K562 (cell line): Measurements from ENCODE around the gene MSL3. TPM values are rescaled to one million over a fixed set of nuclear protein-coding genes. Genes with fewer than 3 reads are reported as not detected.

Experiments used
- ATAC-seq: fragments of 200-7000 bp; cut with Tn5 transposase; 3 replicates; pipeline ENCODE4 v1.9.1; 2020; ENCODE audit warnings: moderate library complexity
- BruUV-seq: library from RNA; stranded (reverse); fragments of 400-500 nt; replicated peaks from 2 replicates; lab custom pipeline; 2021; lab: Mats Ljungman, UMichigan
- CTCF ChIA-PET: fragments of 300-600 bp; formaldehyde crosslinking; extraction: SDS; loops from one replicate; lab custom pipeline; 2021; ENCODE audit warnings: low intra/inter-chr PET ratio; lab: Yijun Ruan, JAX
- POLR2A ChIA-PET: fragments of 300-600, 350-650 bp; sonication (Branson Sonifier 250); formaldehyde crosslinking; extraction: SDS; loops from one replicate; lab custom pipeline; 2021; ENCODE audit warnings: antibody characterized with exemption, inconsistent platforms; lab: Yijun Ruan, JAX
- DNase-seq, 4 experiments: peaks; one replicate each; pipeline versions ENCODE4 v3.0.0 to v3.0.0-alpha.2; 2011 to 2018; ENCODE audit warnings: low spot score in 3 of 4, mixed read lengths in 3 of 4; ENCODE audit errors: extremely low read depth in 1 of 4
- FAIRE-seq: peaks from 2 replicates; lab custom pipeline; 2011; peaks lifted over from hg19 to GRCh38; lab: Jason Lieb, UNC
- H2AFZ ChIP-seq: 2 replicates; pipeline ENCODE4 v1.6.0; 2011; ENCODE audit warnings: low read depth, low read length, control low read depth, inconsistent platforms
- H3K27ac ChIP-seq: fragments of 200-600 bp; 3 replicates; pipeline ENCODE4 v1.8.0; 2011; ENCODE audit warnings: low read depth, mild to moderate bottlenecking, control low read depth, inconsistent platforms, low read length, moderate library complexity, mixed read lengths; ENCODE audit errors: extremely low read depth
- H3K27me3 ChIP-seq, 2 experiments: fragments of 300-600 bp in 1 of 2; 2 replicates in 1 of 2; 3 replicates in 1 of 2; pipeline versions ENCODE4 v1.6.0 to v1.8.0; 2011; ENCODE audit warnings: inconsistent platforms in 2 of 2, low read length in 2 of 2, mild to moderate bottlenecking in 1 of 2, mixed read lengths in 1 of 2, moderate library complexity in 1 of 2; ENCODE audit not compliant: control insufficient read depth in 2 of 2, insufficient read depth in 2 of 2
- H3K36me3 ChIP-seq: fragments of 300-600 bp; 3 replicates; pipeline ENCODE4 v1.8.0; 2011; ENCODE audit warnings: mild to moderate bottlenecking, low read length, inconsistent platforms; ENCODE audit not compliant: control insufficient read depth, insufficient read depth
- H3K4me1 ChIP-seq, 2 experiments: fragments of 200-600 bp in 1 of 2; replicated peaks in 1 of 2; 2 replicates in 1 of 2; 3 replicates in 1 of 2; pipeline versions ENCODE4 v1.5.1 to v1.8.0; 2011; ENCODE audit warnings: inconsistent platforms in 2 of 2, low read length in 2 of 2, mild to moderate bottlenecking in 1 of 2, mixed read lengths in 1 of 2, moderate library complexity in 1 of 2; ENCODE audit not compliant: control insufficient read depth in 2 of 2, insufficient read depth in 2 of 2
- H3K4me2 ChIP-seq: 2 replicates; pipeline ENCODE4 v1.6.1; 2011; ENCODE audit warnings: low read length, control low read depth, inconsistent platforms, mixed read lengths; ENCODE audit not compliant: insufficient read depth
- H3K4me3 ChIP-seq: fragments of 200-600 bp; sonication (generic), shearing (Covaris generic); 2 replicates; pipeline ENCODE4 v1.5.1; 2016; ENCODE audit warnings: control low read depth, inconsistent platforms
- H3K79me2 ChIP-seq: fragments of 200-600 bp; 3 replicates; pipeline ENCODE4 v1.8.0; 2011; ENCODE audit warnings: low read length, inconsistent platforms; ENCODE audit not compliant: control insufficient read depth, insufficient read depth
- H3K9ac ChIP-seq, 2 experiments: 2 replicates each; pipeline versions ENCODE4 v1.6.0 to v1.6.1; 2011; ENCODE audit warnings: low read depth in 2 of 2, low read length in 2 of 2, control low read depth in 1 of 2, inconsistent platforms in 1 of 2, mild to moderate bottlenecking in 1 of 2, mixed read lengths in 1 of 2; ENCODE audit not compliant: insufficient read depth in 1 of 2
- H3K9me1 ChIP-seq: one replicate; pipeline ENCODE4 v1.6.0; 2011; ENCODE audit warnings: inconsistent platforms, mild to moderate bottlenecking, low read length, moderate library complexity; ENCODE audit not compliant: control insufficient read depth, insufficient read depth
- H3K9me3 ChIP-seq: replicated peaks from 2 replicates; pipeline ENCODE4 v1.5.1; 2011; ENCODE audit warnings: low read depth, low read length, inconsistent platforms; ENCODE audit not compliant: control insufficient read depth, insufficient read depth
- H4K20me1 ChIP-seq: replicated peaks from 2 replicates; pipeline ENCODE4 v1.6.1; 2011; ENCODE audit warnings: low read length, inconsistent platforms, mixed read lengths; ENCODE audit not compliant: control insufficient read depth, insufficient read depth
- FOXA1 ChIP-seq: fragments of 450-650 bp; IDR thresholded peaks from 2 replicates; pipeline ENCODE4 v1.6.1; 2016; ENCODE audit warnings: mild to moderate bottlenecking, borderline replicate concordance
- NFIX ChIP-seq: fragments of 250-450 bp; sonication (Bioruptor Pico); IDR thresholded peaks from 2 replicates; pipeline ENCODE4 v1.4.0; 2020; ENCODE audit warnings: low read depth, mild to moderate bottlenecking, moderate library complexity
- SNRNP70 ChIP-seq: fragments of 200-400 bp; formaldehyde crosslinking; optimal IDR thresholded peaks from 2 replicates; pipeline ENCODE3; 2017; ENCODE audit warnings: low read depth, low read length
- ZNF121 ChIP-seq: sonication (generic); formaldehyde crosslinking; conservative IDR thresholded peaks from 2 replicates; pipeline ENCODE4 v1.8.0; 2022; ENCODE audit warnings: missing genetic modification reagents
- ZNF740 ChIP-seq, 3 experiments: fragments of 200-800 bp in 1 of 3; sonication (Bioruptor generic) in 1 of 3; sonication (generic) in 1 of 3; formaldehyde crosslinking in 1 of 3; IDR thresholded peaks; 2 replicates each; pipeline versions ENCODE4 v1.6.1 to v1.8.0; 2016 to 2022; ENCODE audit warnings: mild to moderate bottlenecking in 2 of 3, missing compliant biosample characterization in 2 of 3, missing genetic modification characterization in 2 of 3, missing genetic modification reagents in 1 of 3
- WGBS: fragments of 100-300 bp; shearing (Covaris generic); methylation state at CpG from one replicate; pipeline ENCODE4 v1.1.6; 2016; ENCODE audit warnings: low coverage, mixed read lengths; ENCODE audit not compliant: insufficient coverage; ENCODE audit errors: missing lambda C conversion rate; 5-methylcytosine and 5-hydroxymethylcytosine counted together
- in situ Hi-C: fragments of 300-500 bp; cut with MboI; formaldehyde crosslinking; loops from 4 replicates; pipeline ENCODE4 v1.15.0; 2018; ENCODE audit warnings: inconsistent platforms, mixed read lengths
- intact Hi-C: fragments of 100-400 bp; cut with micrococcal nuclease; formaldehyde crosslinking; loops from 2 replicates; pipeline ENCODE4 v1.14.2; 2022
- polyA plus RNA-seq, 8 experiments: library from polyadenylated mRNA; depleted of rRNA in 4 of 8; stranded (reverse) in 5 of 8; unstranded in 3 of 8; fragments of >200 nt; fragmentation: Nextera tagmentation in 2 of 8; fragmentation: Illumina TruSeq in 1 of 8; extraction: Ambion mirVana in 2 of 8; extraction: Trizol in 1 of 8; gene quantifications; 2 replicates each; pipeline versions ENCODE4 v1.2.1 to v1.2.3, GENCODE V29; 2011 to 2014; ENCODE audit warnings: inconsistent platforms in 1 of 8, missing spikeins in 1 of 8
- total RNA-seq, 7 experiments: library from RNA; depleted of rRNA in 6 of 7; stranded (reverse); fragments of >200 nt in 6 of 7; fragmentation: Illumina TruSeq in 2 of 7; extraction: Trizol in 2 of 7; gene quantifications; 2 replicates each; pipeline versions ENCODE4 v1.2.1 to v1.2.3, GENCODE V29; 2011 to 2021; ENCODE audit warnings: low replicate concordance in 1 of 7

MSL3 gene
- total and polyA plus RNA-seq, 9 of the 15 experiments (the other 6 are each of a cell fraction or from before 2014, with no cell fraction given), result 21.3 to 39.9 (median 27.1) TPM

- H3K4me3 ChIP-seq, result no peak overlapping the region
- no peak for FAIRE-seq
- WGBS, result 4% methylated on average over 5 of the region's 6 CpGs
These were observed 35.7 kb downstream of the MSL3 start for GRCh38 chrX:11793734-11794133.

GRCh38 chrX:11813341-11813740, 55.3 kb downstream of the MSL3 start:
- Histone ChIP-seq H3K9ac (no peak overlapping the region), H3K79me2 (no peaks in the 10 kb centered on the region), H3K27me3 (no peaks in the 10 kb centered on the region), H3K4me2 (no peak overlapping the region), H3K4me3 (no peak overlapping the region), H2AFZ (no peak overlapping the region), H4K20me1 (no peaks in the 10 kb centered on the region), H3K36me3 (no peaks in the 10 kb centered on the region), H3K9me1 (no peaks in the 10 kb centered on the region), H3K27ac (no peak overlapping the region), H3K4me1 (no peaks in the 10 kb centered on the region), H3K9me3 (no peaks in the 10 kb centered on the region)
- intact Hi-C loops, result no loop called here
- ChIA-PET POLR2A (no interaction called here), CTCF (no interaction called here)
- no TSS peak for BruUV-seq
- 0% methylated on average over 2 of the region's 2 CpGs for WGBS
- no peak for FAIRE-seq
- ATAC-seq, result no peak
- in situ Hi-C loops, result no loop called here
- DNase-seq, result no peak

More at GRCh38 chrX:11793734-11794133, 35.7 kb downstream of the MSL3 start:
- TF ChIP-seq FOXA1, result no peak
- TF ChIP-seq ZNF121, result no peak
- TF ChIP-seq NFIX (CRISPR knock-in tag), result no peak
- TF ChIP-seq ZNF740 (CRISPR knock-in tag; IDR thresholded peaks at IDR 0.05), result no peak
- TF ChIP-seq ZNF740 (tag; IDR thresholded peaks at IDR 0.05), result no peak
- no peak for TF ChIP-seq SNRNP70
- POLR2A ChIA-PET, result no interaction called here
- Histone ChIP-seq H4K20me1 (no peaks in the 10 kb centered on the region), H2AFZ (no peak overlapping the region), H3K27ac (no peak overlapping the region), H3K79me2 (no peaks in the 10 kb centered on the region), H3K4me2 (no peak overlapping the region), H3K36me3 (no peaks in the 10 kb centered on the region), H3K9me1 (no peaks in the 10 kb centered on the region), H3K9me3 (no peaks in the 10 kb centered on the region), H3K27me3 (peaks cover 0 to 6% of the 10 kb centered on the region in 2 experiments; a peak in 3 of 5 replicates), H3K9ac (no peak overlapping the region), H3K4me1 (no peaks in the 10 kb centered on the region; a peak in 1 of 5 replicates)
- ATAC-seq, result no peak
- BruUV-seq, result no TSS peak
- CTCF ChIA-PET, result no interaction called here
- in situ Hi-C loops (no loop called here), intact Hi-C loops (no loop called here)
- no peak for DNase-seq
